GM12874 (cell line): ENCODE measurements around the gene OGFOD2.

Experiments
- TF ChIP-seq, protein P1 (sequence below): IDR thresholded peaks from 2 replicates; pipeline ENCODE4 v1.5.1; 2011; ENCODE audit warnings: low read depth, mild to moderate bottlenecking, control low read depth, low read length, moderate library complexity; ENCODE audit not compliant: insufficient read depth

The OGFOD2 gene

GRCh38 chr12:122956035-122956434 is 19.0 kb upstream of the OGFOD2 start:
- TF ChIP-seq, protein P1, sequence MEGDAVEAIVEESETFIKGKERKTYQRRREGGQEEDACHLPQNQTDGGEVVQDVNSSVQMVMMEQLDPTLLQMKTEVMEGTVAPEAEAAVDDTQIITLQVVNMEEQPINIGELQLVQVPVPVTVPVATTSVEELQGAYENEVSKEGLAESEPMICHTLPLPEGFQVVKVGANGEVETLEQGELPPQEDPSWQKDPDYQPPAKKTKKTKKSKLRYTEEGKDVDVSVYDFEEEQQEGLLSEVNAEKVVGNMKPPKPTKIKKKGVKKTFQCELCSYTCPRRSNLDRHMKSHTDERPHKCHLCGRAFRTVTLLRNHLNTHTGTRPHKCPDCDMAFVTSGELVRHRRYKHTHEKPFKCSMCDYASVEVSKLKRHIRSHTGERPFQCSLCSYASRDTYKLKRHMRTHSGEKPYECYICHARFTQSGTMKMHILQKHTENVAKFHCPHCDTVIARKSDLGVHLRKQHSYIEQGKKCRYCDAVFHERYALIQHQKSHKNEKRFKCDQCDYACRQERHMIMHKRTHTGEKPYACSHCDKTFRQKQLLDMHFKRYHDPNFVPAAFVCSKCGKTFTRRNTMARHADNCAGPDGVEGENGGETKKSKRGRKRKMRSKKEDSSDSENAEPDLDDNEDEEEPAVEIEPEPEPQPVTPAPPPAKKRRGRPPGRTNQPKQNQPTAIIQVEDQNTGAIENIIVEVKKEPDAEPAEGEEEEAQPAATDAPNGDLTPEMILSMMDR: no peak

GRCh38 chr12:122958198-122958888 is 16.7 kb upstream of the OGFOD2 start:
- TF ChIP-seq, protein P1: no peak

DNA sequence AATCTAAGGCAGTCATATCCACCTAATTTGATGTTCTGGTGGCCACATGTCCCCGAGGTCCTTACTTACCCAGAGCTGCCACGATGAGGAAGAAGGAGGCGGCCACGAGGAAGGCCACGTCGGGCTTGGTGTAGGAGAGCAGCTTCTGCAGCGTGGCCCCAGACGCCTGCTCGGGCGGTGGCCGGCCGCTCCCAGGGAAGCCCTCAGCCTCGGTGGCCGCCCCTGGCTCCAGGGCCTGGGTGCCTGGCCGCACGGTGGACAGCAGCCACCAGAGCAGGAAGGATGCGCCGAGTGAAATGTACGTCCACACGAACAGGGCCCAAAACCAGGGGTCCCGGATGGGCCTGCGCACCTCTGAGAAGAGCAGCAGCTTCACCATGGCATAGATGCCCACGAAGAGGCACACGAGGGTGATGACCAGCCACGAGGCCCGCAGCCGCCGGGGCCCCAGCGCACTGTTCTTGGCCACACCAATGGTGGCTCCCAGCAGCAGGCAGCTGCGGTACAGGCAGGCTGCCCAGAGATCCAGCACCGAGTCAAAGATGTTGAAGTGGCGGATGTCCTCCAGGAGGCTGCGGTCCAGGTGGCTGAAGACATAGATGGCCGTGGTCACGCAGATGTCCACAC is 15.4 kb upstream of the OGFOD2 start:
- TF ChIP-seq, protein P1: no peak

DNA sequence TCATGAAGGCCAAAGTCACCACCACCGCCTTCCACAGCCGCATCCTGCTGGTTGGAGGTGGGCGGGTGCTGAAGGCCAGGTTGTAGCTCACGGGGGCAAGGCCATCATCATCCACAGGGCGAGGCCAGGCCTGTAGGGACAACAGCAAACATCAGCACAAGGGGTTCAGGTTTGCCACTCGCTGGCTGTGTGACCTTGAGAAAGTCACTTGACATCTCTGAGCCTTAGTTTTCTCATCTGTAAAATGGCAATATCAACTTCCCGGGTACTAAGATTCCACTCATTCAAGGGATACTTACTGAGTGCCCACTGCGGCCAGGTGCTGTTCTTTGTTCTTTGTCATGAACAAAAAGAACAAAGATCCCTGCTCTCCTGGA is 14.9 kb upstream of the OGFOD2 start:
- TF ChIP-seq, protein P1: no peak

DNA sequence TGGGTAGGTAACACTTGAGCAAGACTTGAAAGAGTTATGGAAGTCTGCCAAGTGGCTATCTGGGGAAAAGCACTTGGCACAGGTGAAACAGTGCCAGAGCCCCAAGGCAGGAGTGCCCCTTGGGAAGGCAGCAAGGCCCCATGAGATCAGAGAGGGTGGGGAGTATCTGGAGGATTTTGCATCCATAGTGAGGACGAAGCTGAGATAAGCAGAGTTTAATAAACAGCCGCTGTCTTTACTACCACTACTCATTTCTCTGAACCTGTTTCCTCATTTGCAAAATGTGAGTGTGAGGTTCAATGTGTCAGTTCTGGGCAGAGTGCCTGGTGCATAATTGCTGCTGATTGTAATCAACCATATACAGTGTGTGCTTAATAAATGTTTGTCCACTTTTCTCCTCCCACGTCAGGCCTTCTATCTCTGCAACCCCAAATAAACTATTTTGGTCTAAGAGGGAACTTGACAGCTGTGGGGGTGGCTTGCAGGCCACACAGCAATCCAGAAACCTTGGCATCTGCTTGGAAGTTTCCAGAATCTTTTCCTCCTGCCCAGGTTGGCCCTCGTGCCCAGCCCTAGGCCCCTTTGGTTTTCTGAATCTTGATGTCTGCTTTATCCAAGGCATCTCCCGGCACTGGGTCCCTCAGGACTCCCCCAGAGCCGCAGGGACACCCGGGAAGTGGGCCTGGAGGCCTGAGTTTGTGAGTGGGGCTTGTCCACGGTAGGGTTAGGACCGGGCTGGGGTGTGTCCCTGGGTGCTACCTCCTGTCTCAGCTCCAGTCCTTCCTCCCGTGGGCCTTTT is 13.3 kb upstream of the OGFOD2 start:
- TF ChIP-seq, protein P1: no peak

DNA sequence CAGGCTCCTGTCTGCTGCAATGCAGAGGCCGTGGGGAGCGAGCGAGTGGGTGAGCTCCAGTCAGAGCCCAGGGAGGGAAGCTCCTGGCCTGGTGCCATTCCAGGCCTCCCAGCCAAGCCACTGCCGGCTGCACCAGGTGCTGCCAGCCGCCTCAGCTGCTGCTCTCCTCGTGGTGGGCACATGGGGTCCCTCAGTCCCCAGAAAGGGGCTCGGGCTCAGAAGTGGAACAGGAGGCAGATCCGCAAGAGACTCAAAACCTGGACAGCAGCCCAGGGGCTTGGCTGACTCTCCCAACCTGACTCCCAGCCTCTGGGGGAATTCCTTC is 11.1 kb upstream of the OGFOD2 start:
- TF ChIP-seq, protein P1: no peak

DNA sequence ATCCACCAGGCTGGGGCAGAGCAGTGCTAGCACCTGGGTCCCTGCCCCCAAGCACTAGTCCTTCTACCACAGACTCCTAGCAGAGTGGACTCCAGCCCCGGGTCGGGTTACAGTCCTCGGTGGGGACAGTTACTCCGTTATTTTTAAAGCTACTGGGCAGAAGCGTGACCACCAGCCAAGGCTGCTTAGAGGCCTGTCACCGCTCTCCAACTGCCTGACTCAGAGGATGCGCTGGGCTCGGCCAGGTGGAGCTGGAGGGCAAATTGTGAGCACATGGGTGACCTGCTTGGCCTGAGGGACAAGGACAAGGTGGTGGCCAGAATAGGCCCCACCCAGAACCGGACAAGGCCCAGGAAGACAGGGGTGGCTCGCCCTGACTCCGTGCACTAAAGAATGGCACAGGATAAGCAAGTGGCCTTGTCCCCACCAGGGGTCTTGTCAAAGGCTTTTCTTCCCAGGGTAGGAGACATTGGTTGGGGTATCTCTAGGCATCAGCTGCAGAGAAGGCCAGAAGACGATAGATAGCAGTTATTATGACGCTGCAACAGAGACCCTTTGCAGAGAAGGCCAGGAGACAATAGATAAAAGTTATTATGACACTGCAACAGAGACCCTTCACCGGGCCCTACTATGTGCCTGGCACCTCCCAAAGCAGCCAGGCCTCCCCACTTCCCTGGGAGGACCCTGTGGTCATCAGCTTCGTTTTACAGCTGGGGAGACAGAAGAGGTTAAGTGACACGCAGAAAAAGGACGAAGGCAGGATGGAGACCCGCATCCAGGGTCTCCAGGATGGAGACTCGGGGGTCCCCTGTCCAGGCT is 10.4 kb upstream of the OGFOD2 start:
- TF ChIP-seq, protein P1: no peak
